HepG2 (cell line): ENCODE measurements around the gene NOVA2. TPM values are rescaled to one million over a fixed set of nuclear protein-coding genes. Genes with fewer than 3 reads are reported as not detected.

Experiments used
- ATAC-seq: fragments of 200-7000 bp; cut with Tn5 transposase; 3 replicates; pipeline ENCODE4 v1.9.1; 2020; ENCODE audit warnings: mild to moderate bottlenecking, moderate library complexity
- BruUV-seq: library from RNA; stranded (reverse); fragments of 400-500 nt; replicated peaks from 2 replicates; lab custom pipeline; 2021; lab: Mats Ljungman, UMichigan
- CTCF ChIA-PET: fragments of 300-600 bp; formaldehyde crosslinking; extraction: SDS; loops from one replicate; lab custom pipeline; 2021; ENCODE audit warnings: low total read pairs, inconsistent platforms, low intra/inter-chr PET ratio; lab: Yijun Ruan, JAX
- POLR2A ChIA-PET: fragments of 350-600 bp; sonication (Branson Sonifier 250); formaldehyde crosslinking; loops from one replicate; lab custom pipeline; 2020; ENCODE audit warnings: antibody characterized with exemption, inconsistent platforms; lab: Yijun Ruan, JAX
- DNase-seq: peaks from one replicate; pipeline ENCODE4 v3.0.0-alpha.2; 2015; ENCODE audit warnings: low spot score
- FAIRE-seq: peaks from 3 replicates; lab custom pipeline; 2011; peaks lifted over from hg19 to GRCh38; lab: Jason Lieb, UNC
- H2AFZ ChIP-seq: one replicate; pipeline ENCODE4 v1.6.1; 2011; ENCODE audit warnings: low read length, inconsistent platforms
- H3K27ac ChIP-seq: fragments of 300-600 bp; 3 replicates; pipeline ENCODE4 v1.8.0; 2011; ENCODE audit warnings: mixed run types, mild to moderate bottlenecking, mixed read lengths, low read length, inconsistent platforms; ENCODE audit not compliant: insufficient read depth; ENCODE audit errors: extremely low read length
- H3K27me3 ChIP-seq, 2 experiments: fragments of 200-600 bp in 1 of 2; 2 replicates in 1 of 2; 3 replicates in 1 of 2; pipeline versions ENCODE4 v1.6.0 to v1.8.0; 2011; ENCODE audit warnings: low read length in 2 of 2, mild to moderate bottlenecking in 2 of 2, moderate library complexity in 2 of 2, inconsistent platforms in 1 of 2; ENCODE audit not compliant: insufficient read depth in 2 of 2, control insufficient read depth in 1 of 2
- H3K36me3 ChIP-seq, 2 experiments: fragments of 200-600 bp in 1 of 2; replicated peaks in 1 of 2; 2 replicates in 1 of 2; 3 replicates in 1 of 2; pipeline versions ENCODE4 v1.5.1 to v1.8.0; 2011; ENCODE audit warnings: low read length in 2 of 2, inconsistent platforms in 1 of 2; ENCODE audit not compliant: insufficient read depth in 2 of 2, control insufficient read depth in 1 of 2
- H3K4me1 ChIP-seq: 2 replicates; pipeline ENCODE4 v1.5.1; 2012; ENCODE audit warnings: low read length, inconsistent platforms; ENCODE audit not compliant: insufficient read depth
- H3K4me2 ChIP-seq: 2 replicates; pipeline ENCODE4 v1.6.0; 2011; ENCODE audit warnings: low read depth, low read length, inconsistent platforms
- H3K4me3 ChIP-seq, 3 experiments: fragments of 200-600 bp in 1 of 3; sonication (generic), shearing (Covaris generic) in 1 of 3; replicated peaks in 1 of 3; 2 replicates each; pipeline ENCODE4 v1.5.1; 2011 to 2016; ENCODE audit warnings: low read length in 3 of 3, inconsistent platforms in 2 of 3, low read depth in 2 of 3, mild to moderate bottlenecking in 2 of 3, control low read depth in 1 of 3, mixed read lengths in 1 of 3; ENCODE audit not compliant: insufficient read depth in 1 of 3
- H3K79me2 ChIP-seq: one replicate; pipeline ENCODE4 v1.6.1; 2011; ENCODE audit warnings: low read length, inconsistent platforms; ENCODE audit not compliant: insufficient read depth
- H3K9ac ChIP-seq: 2 replicates; pipeline ENCODE4 v1.6.0; 2011; ENCODE audit warnings: mild to moderate bottlenecking, low read depth, low read length, inconsistent platforms; ENCODE audit not compliant: insufficient read depth
- H3K9me3 ChIP-seq: 2 replicates; pipeline ENCODE4 v1.5.1; 2012; ENCODE audit warnings: mild to moderate bottlenecking, low read length
- H4K20me1 ChIP-seq: 2 replicates; pipeline ENCODE4 v1.6.0; 2011; ENCODE audit warnings: inconsistent platforms, mild to moderate bottlenecking, low read length, moderate library complexity; ENCODE audit not compliant: insufficient read depth
- ATRX ChIP-seq: sonication (generic); formaldehyde crosslinking; IDR thresholded peaks from 2 replicates; pipeline ENCODE4 v1.4.0; 2020; ENCODE audit warnings: missing genetic modification reagents, borderline replicate concordance
- GRHL1 ChIP-seq: sonication (generic); formaldehyde crosslinking; conservative IDR thresholded peaks from 2 replicates; pipeline ENCODE4 v1.8.0; 2022; ENCODE audit warnings: missing genetic modification reagents
- HIVEP1 ChIP-seq: sonication (generic); formaldehyde crosslinking; IDR thresholded peaks from 2 replicates; pipeline ENCODE4 v1.4.0; 2020; ENCODE audit warnings: mild to moderate bottlenecking, missing genetic modification reagents
- HMGXB3 ChIP-seq: sonication (generic); formaldehyde crosslinking; IDR thresholded peaks from 2 replicates; pipeline ENCODE4 v1.4.0; 2020; ENCODE audit warnings: missing genetic modification reagents, borderline replicate concordance
- NRL ChIP-seq: sonication (generic); formaldehyde crosslinking; IDR thresholded peaks from 2 replicates; pipeline ENCODE4 v1.5.0; 2020; ENCODE audit warnings: missing genetic modification reagents, mild to moderate bottlenecking, moderate library complexity, borderline replicate concordance
- TFAP4 ChIP-seq: sonication (generic); IDR thresholded peaks from 2 replicates; pipeline ENCODE4 v1.6.1; 2016; ENCODE audit warnings: low read depth, borderline replicate concordance
- ZBTB4 ChIP-seq: sonication (generic); formaldehyde crosslinking; IDR thresholded peaks from 2 replicates; pipeline ENCODE4 v1.4.0; 2020; ENCODE audit warnings: missing genetic modification reagents, mild to moderate bottlenecking, borderline replicate concordance
- ZBTB7A ChIP-seq: sonication (generic); formaldehyde crosslinking; IDR thresholded peaks from 2 replicates; pipeline ENCODE4 v1.8.0; 2022; ENCODE audit warnings: mild to moderate bottlenecking, missing genetic modification reagents
- ZNF20 ChIP-seq: sonication (generic); formaldehyde crosslinking; IDR thresholded peaks from 2 replicates; pipeline ENCODE4 v1.4.0; 2020; ENCODE audit warnings: mild to moderate bottlenecking, moderate library complexity, missing genetic modification reagents
- WGBS: methylation state at CpG from one replicate; pipeline ENCODE4 v1.1.6; 2017; ENCODE audit warnings: low lambda C conversion rate; 5-methylcytosine and 5-hydroxymethylcytosine counted together
- in situ Hi-C: cut with HindIII; loops from 2 replicates; pipeline ENCODE4 v1.10.0; 2017; ENCODE audit warnings: low pct_unique_long_range_greater_than_20kb; ENCODE audit not compliant: extremely low pct_ligation_motif_present
- intact Hi-C: fragments of 100-400 bp; cut with micrococcal nuclease; formaldehyde crosslinking; loops from one replicate; pipeline ENCODE4 v1.10.0; 2022; ENCODE audit not compliant: unreplicated experiment
- polyA plus RNA-seq, 8 experiments: library from polyadenylated mRNA; depleted of rRNA in 3 of 8; stranded (reverse) in 7 of 8; unstranded in 1 of 8; fragments of >200 nt; fragmentation: Illumina TruSeq in 4 of 8; extraction: Trizol in 4 of 8; gene quantifications; 2 replicates each; pipeline versions ENCODE4 v1.2.1 to v1.2.3, GENCODE V29; 2011 to 2016; ENCODE audit warnings: low read depth in 4 of 8, missing spikeins in 1 of 8, mixed read lengths in 1 of 8; ENCODE audit not compliant: insufficient read depth in 1 of 8
- total RNA-seq, 5 experiments: library from RNA; depleted of rRNA; stranded (reverse); fragments of >200 nt; fragmentation: Illumina TruSeq; extraction: Trizol; gene quantifications; 2 replicates each; pipeline ENCODE4 v1.2.3, GENCODE V29; 2016; ENCODE audit warnings: low read depth in 1 of 5

NOVA2 gene
- total and polyA plus RNA-seq, 2 of the 13 experiments (the other 11 are each of a cell fraction or from before 2014, with no cell fraction given) = not detected

- no peak overlapping the region for H2AFZ ChIP-seq
- no peaks in the 10 kb centered on the region for H3K9me3 ChIP-seq
- no peak overlapping the region for H3K9ac ChIP-seq
- FAIRE-seq (no peak), ATAC-seq (no peak), DNase-seq (no peak)
- no peak overlapping the region for H3K4me2 ChIP-seq
- 85% methylated on average over 8 of the region's 8 CpGs for WGBS
- H3K36me3 ChIP-seq = 0 out of 5 replicates have a peak, but pooled peaks cover 0 to 1% of the 10 kb centered on the region in 2 experiments
- in situ Hi-C loops (no loop called here), intact Hi-C loops (loop anchor here (10.0 kb wide), 1 partner anchor 72 kb away; no protein-coding TSS in a partner anchor)
- no TSS peak for BruUV-seq
- H3K4me1 ChIP-seq = peaks cover 12% of the 10 kb centered on the region; the same call in 1 of the 2 replicates
- no peak overlapping the region for H3K27ac ChIP-seq
- POLR2A ChIA-PET = no interaction called here
- peaks cover 10% of the 10 kb centered on the region for H3K79me2 ChIP-seq
- H4K20me1 ChIP-seq = no peaks in the 10 kb centered on the region
- H3K27me3 ChIP-seq = no peaks in the 10 kb centered on the region
- H3K4me3 ChIP-seq = no peak overlapping the region
- CTCF ChIA-PET = no interaction called here
- TF ChIP-seq HMGXB3 (CRISPR knock-in tag) (no peak), TFAP4 (no peak), ATRX (CRISPR knock-in tag) (no peak), ZNF20 (CRISPR knock-in tag) (no peak), HIVEP1 (CRISPR knock-in tag) (no peak), ZBTB4 (no peak), NRL (CRISPR knock-in tag) (no peak), GRHL1 (CRISPR knock-in tag) (no peak), ZBTB7A (CRISPR knock-in tag) (no peak)
Observed at GRCh38 chr19:45996933-45997332, 23.3 kb upstream of the NOVA2 start.
